GM12872 (cell line): ENCODE data around the gene PIK3R1.

Source experiments
- CTCF ChIP-seq: IDR thresholded peaks from 3 replicates; pipeline ENCODE4 v1.5.1; 2011; ENCODE audit warnings: low read depth, mild to moderate bottlenecking, low read length, moderate library complexity; ENCODE audit not compliant: insufficient read depth

The PIK3R1 gene

GRCh38 chr5:68229416-68229815 is 13.9 kb downstream of the PIK3R1 start:
- no peak for TF ChIP-seq CTCF

GRCh38 chr5:68230285-68230684 is 14.7 kb downstream of the PIK3R1 start:
- TF ChIP-seq CTCF = no peak

- TF ChIP-seq CTCF = no peak
Observed at GRCh38 chr5:68231414-68232076, 16.0 kb downstream of the PIK3R1 start.

- no peak for TF ChIP-seq CTCF
Observed at GRCh38 chr5:68232277-68232676, 16.7 kb downstream of the PIK3R1 start.

- no peak for TF ChIP-seq CTCF
Observed at GRCh38 chr5:68233075-68233474, 17.5 kb downstream of the PIK3R1 start.

GRCh38 chr5:68237715-68238114 is 22.2 kb downstream of the PIK3R1 start:
- TF ChIP-seq CTCF = no peak

- TF ChIP-seq CTCF = no peak
Observed at GRCh38 chr5:68239487-68239886, 23.9 kb downstream of the PIK3R1 start.
